Loucy (cell line): Measurements from ENCODE around the gene CYP4F8.
"Not testable (repeated sequence)": the region's sequence is repeated elsewhere in the genome, so short reads cannot be mapped to it uniquely, and the experiment has no call there.

ENCODE experiments used
- H2AFZ ChIP-seq: fragments of 200-600 bp; sonication (generic); 2 replicates; pipeline ENCODE4 v1.6.0; 2016; ENCODE audit warnings: antibody characterized with exemption, mild to moderate bottlenecking, low read length, moderate library complexity
- H3F3A ChIP-seq: fragments of 200-600 bp; 2 replicates; pipeline ENCODE4 v1.6.0; 2016; ENCODE audit warnings: antibody characterized with exemption, low read depth, mild to moderate bottlenecking
- H3K27me3 ChIP-seq: fragments of 200-600 bp; sonication (generic); 2 replicates; pipeline ENCODE4 v1.6.1; 2014; ENCODE audit warnings: low read length, mild to moderate bottlenecking; ENCODE audit not compliant: insufficient read depth, poor library complexity, severe bottlenecking
- H3K36me3 ChIP-seq: fragments of 200-600 bp; sonication (generic); 2 replicates; pipeline ENCODE4 v1.6.1; 2016; ENCODE audit warnings: low read length; ENCODE audit not compliant: insufficient read depth
- H3K4me1 ChIP-seq: fragments of 200-600 bp; sonication (generic); 2 replicates; pipeline ENCODE4 v1.5.1; 2014; ENCODE audit warnings: low read length, mild to moderate bottlenecking; ENCODE audit not compliant: insufficient read depth, poor library complexity, severe bottlenecking
- H3K4me2 ChIP-seq: fragments of 200-600 bp; sonication (generic); 2 replicates; pipeline ENCODE4 v1.6.0; 2014; ENCODE audit warnings: antibody characterized with exemption, low read length, low read depth, mild to moderate bottlenecking; ENCODE audit not compliant: poor library complexity, severe bottlenecking
- H3K4me3 ChIP-seq: fragments of 200-600 bp; sonication (generic); 2 replicates; pipeline ENCODE4 v1.5.1; 2014; ENCODE audit warnings: low read length, mild to moderate bottlenecking, mixed read lengths; ENCODE audit not compliant: poor library complexity, severe bottlenecking
- H3K79me2 ChIP-seq: fragments of 200-600 bp; sonication (generic); 2 replicates; pipeline ENCODE4 v1.6.1; 2014; ENCODE audit warnings: low read length; ENCODE audit not compliant: insufficient read depth
- H3K9ac ChIP-seq: fragments of 200-600 bp; sonication (generic); 2 replicates; pipeline ENCODE4 v1.6.0; 2014; ENCODE audit warnings: mild to moderate bottlenecking, low read depth, low read length, moderate library complexity; ENCODE audit not compliant: poor library complexity, severe bottlenecking
- H3K9me2 ChIP-seq: fragments of 200-600 bp; sonication (generic); replicated peaks from 2 replicates; pipeline ENCODE4 v1.6.1; 2016; ENCODE audit warnings: low read depth, low read length, mixed read lengths
- H3K9me3 ChIP-seq: fragments of 200-600 bp; sonication (generic); 2 replicates; pipeline ENCODE4 v1.6.1; 2014; ENCODE audit warnings: mild to moderate bottlenecking, antibody characterized with exemption, low read length, low read depth; ENCODE audit not compliant: insufficient read depth
- H4K20me1 ChIP-seq: fragments of 200-600 bp; sonication (generic); 2 replicates; pipeline ENCODE4 v1.6.0; 2014; ENCODE audit warnings: antibody characterized with exemption, low read length, mild to moderate bottlenecking; ENCODE audit not compliant: insufficient read depth, poor library complexity, severe bottlenecking
- EZH2phosphoT487 ChIP-seq: fragments of 200-600 bp; IDR thresholded peaks from 2 replicates; pipeline ENCODE4 v1.6.1; 2018; ENCODE audit warnings: antibody characterized with exemption, mild to moderate bottlenecking, moderate library complexity, borderline replicate concordance
- TF ChIP-seq, protein P1 (sequence below): fragments of 200-600 bp; sonication (generic); conservative IDR thresholded peaks from 2 replicates; pipeline ENCODE4 v1.5.1; 2014; ENCODE audit warnings: mild to moderate bottlenecking, antibody characterized with exemption, low read length

CYP4F8 gene

DNA sequence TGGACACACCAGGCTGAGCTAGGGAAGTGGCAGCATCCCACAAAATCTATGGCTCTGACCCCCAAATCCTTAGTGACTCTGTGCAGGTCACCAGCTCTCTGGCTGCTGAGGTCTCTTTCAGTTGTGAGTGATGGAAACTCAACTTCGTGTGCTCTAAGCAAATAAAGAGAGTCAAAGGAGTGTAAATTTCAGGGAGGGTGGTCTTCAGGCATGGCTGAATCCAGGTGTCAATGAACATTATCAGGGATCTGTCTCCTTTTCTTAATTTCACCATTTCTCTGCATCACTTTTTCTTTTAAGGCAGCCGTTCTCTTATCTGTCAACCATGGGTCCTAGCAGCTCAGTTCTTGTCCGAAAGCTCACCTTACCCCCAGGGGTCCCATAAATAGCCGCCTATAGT is 64.1 kb downstream of the CYP4F8 start:
- H3K36me3 ChIP-seq: no peaks in the 10 kb centered on the region
- H3K4me1 ChIP-seq: no peaks in the 10 kb centered on the region
- no peak overlapping the region for H2AFZ ChIP-seq
- no peak overlapping the region for H3K4me3 ChIP-seq
- no peak for TF ChIP-seq EZH2phosphoT487
- TF ChIP-seq, protein P1, sequence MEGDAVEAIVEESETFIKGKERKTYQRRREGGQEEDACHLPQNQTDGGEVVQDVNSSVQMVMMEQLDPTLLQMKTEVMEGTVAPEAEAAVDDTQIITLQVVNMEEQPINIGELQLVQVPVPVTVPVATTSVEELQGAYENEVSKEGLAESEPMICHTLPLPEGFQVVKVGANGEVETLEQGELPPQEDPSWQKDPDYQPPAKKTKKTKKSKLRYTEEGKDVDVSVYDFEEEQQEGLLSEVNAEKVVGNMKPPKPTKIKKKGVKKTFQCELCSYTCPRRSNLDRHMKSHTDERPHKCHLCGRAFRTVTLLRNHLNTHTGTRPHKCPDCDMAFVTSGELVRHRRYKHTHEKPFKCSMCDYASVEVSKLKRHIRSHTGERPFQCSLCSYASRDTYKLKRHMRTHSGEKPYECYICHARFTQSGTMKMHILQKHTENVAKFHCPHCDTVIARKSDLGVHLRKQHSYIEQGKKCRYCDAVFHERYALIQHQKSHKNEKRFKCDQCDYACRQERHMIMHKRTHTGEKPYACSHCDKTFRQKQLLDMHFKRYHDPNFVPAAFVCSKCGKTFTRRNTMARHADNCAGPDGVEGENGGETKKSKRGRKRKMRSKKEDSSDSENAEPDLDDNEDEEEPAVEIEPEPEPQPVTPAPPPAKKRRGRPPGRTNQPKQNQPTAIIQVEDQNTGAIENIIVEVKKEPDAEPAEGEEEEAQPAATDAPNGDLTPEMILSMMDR: no peak
- H3K79me2 ChIP-seq: no peaks in the 10 kb centered on the region
- H4K20me1 ChIP-seq: no peaks in the 10 kb centered on the region
- H3K9me2 ChIP-seq: no peaks in the 10 kb centered on the region
- no peak overlapping the region for H3K4me2 ChIP-seq
- no peaks in the 10 kb centered on the region for H3K9me3 ChIP-seq
- H3K27me3 ChIP-seq: no peaks in the 10 kb centered on the region
- H3F3A ChIP-seq: no peaks in the 10 kb centered on the region
- no peak overlapping the region for H3K9ac ChIP-seq

GRCh38 chr19:15679865-15680264 is 64.8 kb downstream of the CYP4F8 start:
- not testable (repeated sequence) for H3K9ac ChIP-seq, H3K36me3 ChIP-seq, H2AFZ ChIP-seq, H3K4me1 ChIP-seq, H3F3A ChIP-seq, H3K9me3 ChIP-seq, H3K4me2 ChIP-seq, H4K20me1 ChIP-seq, H3K27me3 ChIP-seq, H3K4me3 ChIP-seq, H3K9me2 ChIP-seq, H3K79me2 ChIP-seq
